ENCODE data around the gene HCST.
A peak's percentile ranks its signal among the peaks of the same experiment; 100 is the strongest.

The HCST gene

DNA sequence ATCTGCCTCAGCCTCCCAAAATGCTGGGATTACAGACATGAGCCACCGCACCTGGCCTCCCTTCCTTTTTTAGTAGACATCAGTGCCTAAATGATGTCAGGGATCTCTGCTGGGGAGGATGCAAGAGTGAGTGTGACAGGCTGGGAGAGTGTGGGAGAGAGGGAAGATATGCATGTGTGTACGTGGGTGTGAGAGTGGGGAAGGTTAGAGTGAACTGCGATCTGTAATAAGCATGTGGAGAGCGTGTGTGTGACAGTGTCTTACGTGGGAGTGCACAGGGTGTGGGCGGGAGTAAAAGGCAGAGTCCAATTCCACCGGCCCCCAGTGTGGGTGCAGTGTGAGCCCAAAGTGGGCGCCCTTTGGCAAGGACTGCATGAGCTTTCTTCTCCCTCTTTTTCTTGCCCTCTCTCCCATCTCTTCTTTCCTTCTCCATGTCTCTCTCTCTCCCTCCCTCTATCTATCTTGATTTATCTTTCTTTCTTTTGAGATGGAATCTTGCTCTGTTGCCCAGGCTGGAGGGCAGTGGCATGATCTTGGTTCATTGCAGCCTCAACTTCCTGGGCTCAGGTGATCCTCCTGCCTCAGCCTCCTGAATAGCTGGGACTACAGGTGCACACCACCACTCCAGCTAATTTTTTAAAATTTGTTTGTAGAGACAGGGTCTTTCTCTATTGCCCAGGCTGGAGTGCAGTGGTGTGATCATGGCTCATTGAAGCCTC, 49.1 kb upstream of the HCST start (continued):
- TF ChIP-seq, protein P1, sequence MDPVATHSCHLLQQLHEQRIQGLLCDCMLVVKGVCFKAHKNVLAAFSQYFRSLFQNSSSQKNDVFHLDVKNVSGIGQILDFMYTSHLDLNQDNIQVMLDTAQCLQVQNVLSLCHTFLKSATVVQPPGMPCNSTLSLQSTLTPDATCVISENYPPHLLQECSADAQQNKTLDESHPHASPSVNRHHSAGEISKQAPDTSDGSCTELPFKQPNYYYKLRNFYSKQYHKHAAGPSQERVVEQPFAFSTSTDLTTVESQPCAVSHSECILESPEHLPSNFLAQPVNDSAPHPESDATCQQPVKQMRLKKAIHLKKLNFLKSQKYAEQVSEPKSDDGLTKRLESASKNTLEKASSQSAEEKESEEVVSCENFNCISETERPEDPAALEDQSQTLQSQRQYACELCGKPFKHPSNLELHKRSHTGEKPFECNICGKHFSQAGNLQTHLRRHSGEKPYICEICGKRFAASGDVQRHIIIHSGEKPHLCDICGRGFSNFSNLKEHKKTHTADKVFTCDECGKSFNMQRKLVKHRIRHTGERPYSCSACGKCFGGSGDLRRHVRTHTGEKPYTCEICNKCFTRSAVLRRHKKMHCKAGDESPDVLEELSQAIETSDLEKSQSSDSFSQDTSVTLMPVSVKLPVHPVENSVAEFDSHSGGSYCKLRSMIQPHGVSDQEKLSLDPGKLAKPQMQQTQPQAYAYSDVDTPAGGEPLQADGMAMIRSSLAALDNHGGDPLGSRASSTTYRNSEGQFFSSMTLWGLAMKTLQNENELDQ (tag by site-specific recombination; IDR thresholded peaks at IDR 0.05; ENCODE audit: low read depth) = no peak
- TF ChIP-seq ZNF585B (tag by site-specific recombination; IDR thresholded peaks at IDR 0.05) (no peak), ZNF610 (tag by site-specific recombination; IDR thresholded peaks at IDR 0.05; ENCODE audit: borderline replicate concordance) (no peak), ZFP69B (tag by site-specific recombination; IDR thresholded peaks at IDR 0.05) (no peak), ZFP41 (tag by site-specific recombination; IDR thresholded peaks at IDR 0.05; ENCODE audit: borderline replicate concordance) (no peak), ZNF221 (tag by site-specific recombination; IDR thresholded peaks at IDR 0.05; ENCODE audit: borderline replicate concordance) (no peak), SALL2 (tag by site-specific recombination; IDR thresholded peaks at IDR 0.05; ENCODE audit: borderline replicate concordance) (0 out of 2 replicates have a peak, but pooled peaks have one; percentile 61), ZNF121 (tag by site-specific recombination; IDR thresholded peaks at IDR 0.05) (peak; percentile 93), GLIS1 (tag by site-specific recombination; IDR thresholded peaks at IDR 0.05) (peak; percentile 69), ZSCAN23 (tag by site-specific recombination; IDR thresholded peaks at IDR 0.05) (no peak), ZBTB7A (tag by site-specific recombination; IDR thresholded peaks at IDR 0.05; ENCODE audit: low read depth) (no peak), HOXA7 (CRISPR knock-in tag; IDR thresholded peaks at IDR 0.05; ENCODE audit: borderline replicate concordance) (no peak), ZNF707 (tag by site-specific recombination; IDR thresholded peaks at IDR 0.05) (no peak), ZNF292 (tag by site-specific recombination; IDR thresholded peaks at IDR 0.05; ENCODE audit: borderline replicate concordance, low read depth) (no peak), ZNF677 (tag by site-specific recombination; IDR thresholded peaks at IDR 0.05) (no peak), ZNF169 (tag by site-specific recombination; IDR thresholded peaks at IDR 0.05) (no peak), ZNF2 (tag by site-specific recombination; IDR thresholded peaks at IDR 0.05) (no peak), ZNF335 (tag by site-specific recombination; conservative IDR thresholded peaks at IDR 0.05) (no peak), ZNF549 (tag by site-specific recombination; IDR thresholded peaks at IDR 0.05) (no peak)
- TF ChIP-seq, protein P2, sequence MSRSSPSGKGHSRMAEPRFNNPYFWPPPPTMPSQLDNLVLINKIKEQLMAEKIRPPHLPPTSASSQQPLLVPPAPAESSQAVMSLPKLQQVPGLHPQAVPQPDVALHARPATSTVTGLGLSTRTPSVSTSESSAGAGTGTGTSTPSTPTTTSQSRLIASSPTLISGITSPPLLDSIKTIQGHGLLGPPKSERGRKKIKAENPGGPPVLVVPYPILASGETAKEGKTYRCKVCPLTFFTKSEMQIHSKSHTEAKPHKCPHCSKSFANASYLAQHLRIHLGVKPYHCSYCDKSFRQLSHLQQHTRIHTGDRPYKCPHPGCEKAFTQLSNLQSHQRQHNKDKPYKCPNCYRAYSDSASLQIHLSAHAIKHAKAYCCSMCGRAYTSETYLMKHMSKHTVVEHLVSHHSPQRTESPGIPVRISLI (tag by site-specific recombination; IDR thresholded peaks at IDR 0.05) = no peak
- TF ChIP-seq, protein P3, sequence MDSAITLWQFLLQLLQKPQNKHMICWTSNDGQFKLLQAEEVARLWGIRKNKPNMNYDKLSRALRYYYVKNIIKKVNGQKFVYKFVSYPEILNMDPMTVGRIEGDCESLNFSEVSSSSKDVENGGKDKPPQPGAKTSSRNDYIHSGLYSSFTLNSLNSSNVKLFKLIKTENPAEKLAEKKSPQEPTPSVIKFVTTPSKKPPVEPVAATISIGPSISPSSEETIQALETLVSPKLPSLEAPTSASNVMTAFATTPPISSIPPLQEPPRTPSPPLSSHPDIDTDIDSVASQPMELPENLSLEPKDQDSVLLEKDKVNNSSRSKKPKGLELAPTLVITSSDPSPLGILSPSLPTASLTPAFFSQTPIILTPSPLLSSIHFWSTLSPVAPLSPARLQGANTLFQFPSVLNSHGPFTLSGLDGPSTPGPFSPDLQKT (IDR thresholded peaks at IDR 0.05; ENCODE audit: borderline replicate concordance, low read depth, low read length) = no peak
- TF ChIP-seq, protein P4, sequence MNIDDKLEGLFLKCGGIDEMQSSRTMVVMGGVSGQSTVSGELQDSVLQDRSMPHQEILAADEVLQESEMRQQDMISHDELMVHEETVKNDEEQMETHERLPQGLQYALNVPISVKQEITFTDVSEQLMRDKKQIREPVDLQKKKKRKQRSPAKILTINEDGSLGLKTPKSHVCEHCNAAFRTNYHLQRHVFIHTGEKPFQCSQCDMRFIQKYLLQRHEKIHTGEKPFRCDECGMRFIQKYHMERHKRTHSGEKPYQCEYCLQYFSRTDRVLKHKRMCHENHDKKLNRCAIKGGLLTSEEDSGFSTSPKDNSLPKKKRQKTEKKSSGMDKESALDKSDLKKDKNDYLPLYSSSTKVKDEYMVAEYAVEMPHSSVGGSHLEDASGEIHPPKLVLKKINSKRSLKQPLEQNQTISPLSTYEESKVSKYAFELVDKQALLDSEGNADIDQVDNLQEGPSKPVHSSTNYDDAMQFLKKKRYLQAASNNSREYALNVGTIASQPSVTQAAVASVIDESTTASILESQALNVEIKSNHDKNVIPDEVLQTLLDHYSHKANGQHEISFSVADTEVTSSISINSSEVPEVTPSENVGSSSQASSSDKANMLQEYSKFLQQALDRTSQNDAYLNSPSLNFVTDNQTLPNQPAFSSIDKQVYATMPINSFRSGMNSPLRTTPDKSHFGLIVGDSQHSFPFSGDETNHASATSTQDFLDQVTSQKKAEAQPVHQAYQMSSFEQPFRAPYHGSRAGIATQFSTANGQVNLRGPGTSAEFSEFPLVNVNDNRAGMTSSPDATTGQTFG (tag by site-specific recombination; IDR thresholded peaks at IDR 0.05; ENCODE audit: borderline replicate concordance) = peak; percentile 88
- TF ChIP-seq, protein P5, sequence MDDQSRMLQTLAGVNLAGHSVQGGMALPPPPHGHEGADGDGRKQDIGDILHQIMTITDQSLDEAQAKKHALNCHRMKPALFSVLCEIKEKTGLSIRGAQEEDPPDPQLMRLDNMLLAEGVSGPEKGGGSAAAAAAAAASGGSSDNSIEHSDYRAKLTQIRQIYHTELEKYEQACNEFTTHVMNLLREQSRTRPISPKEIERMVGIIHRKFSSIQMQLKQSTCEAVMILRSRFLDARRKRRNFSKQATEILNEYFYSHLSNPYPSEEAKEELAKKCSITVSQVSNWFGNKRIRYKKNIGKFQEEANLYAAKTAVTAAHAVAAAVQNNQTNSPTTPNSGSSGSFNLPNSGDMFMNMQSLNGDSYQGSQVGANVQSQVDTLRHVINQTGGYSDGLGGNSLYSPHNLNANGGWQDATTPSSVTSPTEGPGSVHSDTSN (CRISPR knock-in tag; IDR thresholded peaks at IDR 0.05) = no peak
- TF ChIP-seq, protein P6, sequence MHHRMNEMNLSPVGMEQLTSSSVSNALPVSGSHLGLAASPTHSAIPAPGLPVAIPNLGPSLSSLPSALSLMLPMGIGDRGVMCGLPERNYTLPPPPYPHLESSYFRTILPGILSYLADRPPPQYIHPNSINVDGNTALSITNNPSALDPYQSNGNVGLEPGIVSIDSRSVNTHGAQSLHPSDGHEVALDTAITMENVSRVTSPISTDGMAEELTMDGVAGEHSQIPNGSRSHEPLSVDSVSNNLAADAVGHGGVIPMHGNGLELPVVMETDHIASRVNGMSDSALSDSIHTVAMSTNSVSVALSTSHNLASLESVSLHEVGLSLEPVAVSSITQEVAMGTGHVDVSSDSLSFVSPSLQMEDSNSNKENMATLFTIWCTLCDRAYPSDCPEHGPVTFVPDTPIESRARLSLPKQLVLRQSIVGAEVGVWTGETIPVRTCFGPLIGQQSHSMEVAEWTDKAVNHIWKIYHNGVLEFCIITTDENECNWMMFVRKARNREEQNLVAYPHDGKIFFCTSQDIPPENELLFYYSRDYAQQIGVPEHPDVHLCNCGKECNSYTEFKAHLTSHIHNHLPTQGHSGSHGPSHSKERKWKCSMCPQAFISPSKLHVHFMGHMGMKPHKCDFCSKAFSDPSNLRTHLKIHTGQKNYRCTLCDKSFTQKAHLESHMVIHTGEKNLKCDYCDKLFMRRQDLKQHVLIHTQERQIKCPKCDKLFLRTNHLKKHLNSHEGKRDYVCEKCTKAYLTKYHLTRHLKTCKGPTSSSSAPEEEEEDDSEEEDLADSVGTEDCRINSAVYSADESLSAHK (tag by site-specific recombination; IDR thresholded peaks at IDR 0.05) = no peak
- TF ChIP-seq, protein P7, sequence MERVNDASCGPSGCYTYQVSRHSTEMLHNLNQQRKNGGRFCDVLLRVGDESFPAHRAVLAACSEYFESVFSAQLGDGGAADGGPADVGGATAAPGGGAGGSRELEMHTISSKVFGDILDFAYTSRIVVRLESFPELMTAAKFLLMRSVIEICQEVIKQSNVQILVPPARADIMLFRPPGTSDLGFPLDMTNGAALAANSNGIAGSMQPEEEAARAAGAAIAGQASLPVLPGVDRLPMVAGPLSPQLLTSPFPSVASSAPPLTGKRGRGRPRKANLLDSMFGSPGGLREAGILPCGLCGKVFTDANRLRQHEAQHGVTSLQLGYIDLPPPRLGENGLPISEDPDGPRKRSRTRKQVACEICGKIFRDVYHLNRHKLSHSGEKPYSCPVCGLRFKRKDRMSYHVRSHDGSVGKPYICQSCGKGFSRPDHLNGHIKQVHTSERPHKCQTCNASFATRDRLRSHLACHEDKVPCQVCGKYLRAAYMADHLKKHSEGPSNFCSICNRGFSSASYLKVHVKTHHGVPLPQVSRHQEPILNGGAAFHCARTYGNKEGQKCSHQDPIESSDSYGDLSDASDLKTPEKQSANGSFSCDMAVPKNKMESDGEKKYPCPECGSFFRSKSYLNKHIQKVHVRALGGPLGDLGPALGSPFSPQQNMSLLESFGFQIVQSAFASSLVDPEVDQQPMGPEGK (tag by site-specific recombination; IDR thresholded peaks at IDR 0.05) = no peak
- TF ChIP-seq, protein P8, sequence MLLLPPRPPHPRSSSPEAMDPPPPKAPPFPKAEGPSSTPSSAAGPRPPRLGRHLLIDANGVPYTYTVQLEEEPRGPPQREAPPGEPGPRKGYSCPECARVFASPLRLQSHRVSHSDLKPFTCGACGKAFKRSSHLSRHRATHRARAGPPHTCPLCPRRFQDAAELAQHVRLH (tag by site-specific recombination; IDR thresholded peaks at IDR 0.05) = no peak

Measured in HEK293 (cell line).